Measurements from ENCODE around the gene ZEB2.

DNA sequence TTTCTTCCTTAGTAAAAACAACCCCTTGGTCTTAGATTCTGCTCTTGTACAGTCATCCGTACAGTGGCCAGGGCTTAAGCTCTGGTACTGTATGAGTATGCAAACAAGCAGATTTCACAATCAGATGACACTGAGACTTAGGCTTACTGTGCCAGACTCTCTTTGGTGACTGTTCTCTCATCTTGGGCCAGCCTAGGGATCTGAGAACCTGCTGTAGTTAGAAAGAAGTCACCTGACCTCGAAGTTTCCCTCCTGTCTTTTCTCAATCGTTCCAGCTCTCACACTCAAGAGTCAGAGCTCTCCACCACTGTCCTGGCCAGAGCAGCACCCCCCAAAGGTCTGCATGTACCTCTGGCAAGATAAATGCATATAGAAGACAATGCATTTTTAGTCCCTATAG lies 63.2 kb downstream of the ZEB2 start:
- TF ChIP-seq POLR2A (IDR thresholded peaks at IDR 0.05) (no peak), EP300 (IDR thresholded peaks at IDR 0.05) (no peak)
- TF ChIP-seq, protein P1, sequence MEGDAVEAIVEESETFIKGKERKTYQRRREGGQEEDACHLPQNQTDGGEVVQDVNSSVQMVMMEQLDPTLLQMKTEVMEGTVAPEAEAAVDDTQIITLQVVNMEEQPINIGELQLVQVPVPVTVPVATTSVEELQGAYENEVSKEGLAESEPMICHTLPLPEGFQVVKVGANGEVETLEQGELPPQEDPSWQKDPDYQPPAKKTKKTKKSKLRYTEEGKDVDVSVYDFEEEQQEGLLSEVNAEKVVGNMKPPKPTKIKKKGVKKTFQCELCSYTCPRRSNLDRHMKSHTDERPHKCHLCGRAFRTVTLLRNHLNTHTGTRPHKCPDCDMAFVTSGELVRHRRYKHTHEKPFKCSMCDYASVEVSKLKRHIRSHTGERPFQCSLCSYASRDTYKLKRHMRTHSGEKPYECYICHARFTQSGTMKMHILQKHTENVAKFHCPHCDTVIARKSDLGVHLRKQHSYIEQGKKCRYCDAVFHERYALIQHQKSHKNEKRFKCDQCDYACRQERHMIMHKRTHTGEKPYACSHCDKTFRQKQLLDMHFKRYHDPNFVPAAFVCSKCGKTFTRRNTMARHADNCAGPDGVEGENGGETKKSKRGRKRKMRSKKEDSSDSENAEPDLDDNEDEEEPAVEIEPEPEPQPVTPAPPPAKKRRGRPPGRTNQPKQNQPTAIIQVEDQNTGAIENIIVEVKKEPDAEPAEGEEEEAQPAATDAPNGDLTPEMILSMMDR (IDR thresholded peaks at IDR 0.05): no peak

Measured in ovary (tissue), 3 donors.